ENCODE results near the gene NAV3.

DNA sequence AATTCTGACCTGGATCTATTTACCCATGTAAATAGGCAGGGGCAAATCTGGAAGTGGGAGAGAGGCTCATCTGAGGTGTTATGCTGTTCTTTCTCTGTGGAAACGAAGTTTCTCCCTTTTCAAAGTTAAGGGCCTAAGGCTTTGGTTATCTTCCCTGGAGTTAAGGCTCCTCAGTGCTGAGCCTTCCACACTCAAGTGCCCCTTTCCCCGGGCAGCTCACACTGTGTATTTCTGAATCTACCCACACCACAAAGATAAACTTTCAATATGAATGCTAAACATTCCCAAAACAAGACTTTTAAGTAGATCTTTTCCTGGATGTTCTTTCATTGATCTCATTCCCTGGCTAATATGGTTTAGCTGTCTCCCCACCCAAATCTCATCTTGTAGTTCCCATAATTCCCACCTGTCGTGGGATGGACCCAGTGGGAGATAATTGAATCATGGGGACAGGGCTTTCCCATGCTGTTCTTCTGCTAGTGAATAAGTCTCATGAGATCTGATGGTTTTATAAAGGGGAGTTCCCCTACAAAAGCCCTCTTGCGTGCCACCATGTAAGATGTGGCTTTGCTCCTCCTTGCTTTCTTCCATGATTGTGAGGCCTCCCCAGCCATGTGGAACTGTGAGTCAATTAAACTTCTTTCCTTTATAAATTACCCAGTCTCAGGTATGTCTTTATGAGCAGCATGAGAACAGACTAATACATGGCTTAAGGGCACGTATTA is 251.1 kb downstream of the NAV3 start:
- TF ChIP-seq, protein P1, sequence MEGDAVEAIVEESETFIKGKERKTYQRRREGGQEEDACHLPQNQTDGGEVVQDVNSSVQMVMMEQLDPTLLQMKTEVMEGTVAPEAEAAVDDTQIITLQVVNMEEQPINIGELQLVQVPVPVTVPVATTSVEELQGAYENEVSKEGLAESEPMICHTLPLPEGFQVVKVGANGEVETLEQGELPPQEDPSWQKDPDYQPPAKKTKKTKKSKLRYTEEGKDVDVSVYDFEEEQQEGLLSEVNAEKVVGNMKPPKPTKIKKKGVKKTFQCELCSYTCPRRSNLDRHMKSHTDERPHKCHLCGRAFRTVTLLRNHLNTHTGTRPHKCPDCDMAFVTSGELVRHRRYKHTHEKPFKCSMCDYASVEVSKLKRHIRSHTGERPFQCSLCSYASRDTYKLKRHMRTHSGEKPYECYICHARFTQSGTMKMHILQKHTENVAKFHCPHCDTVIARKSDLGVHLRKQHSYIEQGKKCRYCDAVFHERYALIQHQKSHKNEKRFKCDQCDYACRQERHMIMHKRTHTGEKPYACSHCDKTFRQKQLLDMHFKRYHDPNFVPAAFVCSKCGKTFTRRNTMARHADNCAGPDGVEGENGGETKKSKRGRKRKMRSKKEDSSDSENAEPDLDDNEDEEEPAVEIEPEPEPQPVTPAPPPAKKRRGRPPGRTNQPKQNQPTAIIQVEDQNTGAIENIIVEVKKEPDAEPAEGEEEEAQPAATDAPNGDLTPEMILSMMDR (IDR thresholded peaks at IDR 0.05) = no peak
- no peak for TF ChIP-seq POLR2A (IDR thresholded peaks at IDR 0.05)
- TF ChIP-seq EP300 (IDR thresholded peaks at IDR 0.05) = no peak
